Hepatocyte (in vitro differentiated cells): Measurements from ENCODE around the gene MAB21L4. TPM values are rescaled to one million over a fixed set of nuclear protein-coding genes. Genes with fewer than 3 reads are reported as not detected.

Source experiments
- DNase-seq: peaks from one replicate; pipeline ENCODE4 v3.0.0-alpha.2; 2016; ENCODE audit warnings: low spot score
- H2AFZ ChIP-seq: fragments of 200-600 bp; sonication (generic); 2 replicates; pipeline ENCODE4 v1.6.0; 2016; ENCODE audit warnings: antibody characterized with exemption, mild to moderate bottlenecking
- H3K27ac ChIP-seq: fragments of 200-600 bp; sonication (generic); 2 replicates; pipeline ENCODE4 v1.5.1; 2016; ENCODE audit warnings: mild to moderate bottlenecking
- H3K27me3 ChIP-seq: fragments of 200-600 bp; sonication (generic); 2 replicates; pipeline ENCODE4 v1.6.1; 2016
- H3K36me3 ChIP-seq: fragments of 200-600 bp; sonication (generic); replicated peaks from 2 replicates; pipeline ENCODE4 v1.5.1; 2016; ENCODE audit warnings: low read depth; ENCODE audit not compliant: insufficient read depth
- H3K4me1 ChIP-seq: fragments of 200-600 bp; sonication (generic); 2 replicates; pipeline ENCODE4 v1.5.1; 2016; ENCODE audit warnings: mild to moderate bottlenecking, moderate library complexity; ENCODE audit not compliant: insufficient read depth
- H3K4me2 ChIP-seq: fragments of 200-600 bp; sonication (generic); 2 replicates; pipeline ENCODE4 v1.6.0; 2016
- H3K4me3 ChIP-seq: fragments of 200-600 bp; sonication (generic); 2 replicates; pipeline ENCODE4 v1.5.1; 2016; ENCODE audit warnings: mild to moderate bottlenecking
- H3K79me2 ChIP-seq: fragments of 200-600 bp; sonication (generic); 2 replicates; pipeline ENCODE4 v1.6.0; 2017; ENCODE audit warnings: mild to moderate bottlenecking
- H3K9me2 ChIP-seq: fragments of 200-600 bp; sonication (generic); replicated peaks from 2 replicates; pipeline ENCODE4 v1.6.0; 2017; ENCODE audit warnings: mild to moderate bottlenecking; ENCODE audit not compliant: insufficient read depth
- H3K9me3 ChIP-seq: fragments of 200-600 bp; sonication (generic); 2 replicates; pipeline ENCODE4 v1.5.1; 2016; ENCODE audit warnings: low read depth, mild to moderate bottlenecking
- H4K20me1 ChIP-seq: fragments of 200-600 bp; sonication (generic); 2 replicates; pipeline ENCODE4 v1.6.0; 2016; ENCODE audit warnings: mild to moderate bottlenecking; ENCODE audit not compliant: insufficient read depth, poor library complexity, severe bottlenecking
- CTCF ChIP-seq: fragments of 200-600 bp; sonication (generic); IDR thresholded peaks from 2 replicates; pipeline ENCODE4 v1.5.1; 2016; ENCODE audit warnings: antibody characterized with exemption, mild to moderate bottlenecking; ENCODE audit not compliant: poor library complexity
- EZH2 ChIP-seq: fragments of 200-600 bp; sonication (generic); IDR thresholded peaks from 2 replicates; pipeline ENCODE4 v1.6.1; 2016; ENCODE audit warnings: antibody characterized with exemption, mild to moderate bottlenecking, borderline replicate concordance
- EZH2phosphoT487 ChIP-seq: fragments of 200-600 bp; sonication (generic); IDR thresholded peaks from one replicate; pipeline ENCODE4 v1.6.1; 2018; ENCODE audit warnings: antibody characterized with exemption, mild to moderate bottlenecking, low read depth, moderate library complexity; ENCODE audit not compliant: unreplicated experiment, severe bottlenecking
- WGBS: methylation state at CpG from one replicate; pipeline ENCODE4 v1.1.6; 2016; ENCODE audit warnings: low lambda C conversion rate; ENCODE audit errors: missing lambda C conversion rate; 5-methylcytosine and 5-hydroxymethylcytosine counted together
- polyA plus RNA-seq: library from polyadenylated mRNA; unstranded; fragments of >200 nt; fragmentation: Nextera tagmentation; extraction: Ambion mirVana; gene quantifications from 2 replicates; pipeline ENCODE4 v1.2.1, GENCODE V29; 2016
- total RNA-seq: library from RNA; depleted of rRNA; stranded (reverse); fragments of >200 nt; gene quantifications from 2 replicates; pipeline ENCODE4 v1.2.3, GENCODE V29; 2014

The MAB21L4 gene
- total and polyA plus RNA-seq, 2 experiments from 2014 or later = 11.5 to 34.5 TPM

- Histone ChIP-seq H4K20me1 (no peaks in the 10 kb centered on the region), H3K79me2 (no peaks in the 10 kb centered on the region), H3K9me2 (no peaks in the 10 kb centered on the region), H3K36me3 (no peaks in the 10 kb centered on the region), H3K9me3 (no peaks in the 10 kb centered on the region), H3K4me2 (no peak overlapping the region), H3K27me3 (no peaks in the 10 kb centered on the region), H3K4me3 (no peak overlapping the region), H2AFZ (no peak overlapping the region), H3K27ac (no peak overlapping the region), H3K4me1 (peaks cover 20% of the 10 kb centered on the region)
- no peak for DNase-seq
- WGBS = 86% methylated on average over 15 of the region's 15 CpGs
- TF ChIP-seq CTCF = no peak
- no peak for TF ChIP-seq EZH2
- TF ChIP-seq EZH2phosphoT487 = no peak
These were observed 25.7 kb downstream of the MAB21L4 start for GRCh38 chr2:240869956-240870875.

- whole genome bisulfite sequencing = 89% methylated on average over 25 of the region's 25 CpGs
- Histone ChIP-seq H4K20me1 (no peaks in the 10 kb centered on the region), H3K4me3 (no peak overlapping the region), H3K27me3 (no peaks in the 10 kb centered on the region), H3K4me1 (peaks cover 13% of the 10 kb centered on the region), H3K9me3 (no peaks in the 10 kb centered on the region), H3K36me3 (no peaks in the 10 kb centered on the region), H3K27ac (no peak overlapping the region), H3K79me2 (no peaks in the 10 kb centered on the region), H3K9me2 (no peaks in the 10 kb centered on the region), H3K4me2 (no peak overlapping the region), H2AFZ (no peak overlapping the region)
- DNase-seq = no peak
- no peak for TF ChIP-seq CTCF
- TF ChIP-seq EZH2phosphoT487 = no peak
- TF ChIP-seq EZH2 = no peak
These were observed 26.6 kb downstream of the MAB21L4 start for GRCh38 chr2:240869109-240869955.

GRCh38 chr2:240868286-240869108 lies 27.5 kb downstream of the MAB21L4 start, which contains the start of gene AGXT:
AGXT (plus strand) TSS chr2:240868824; CDS start chr2:240868866, 42 bp downstream.
- Histone ChIP-seq H3K4me3 (no peak within 1 kb of the TSS), H4K20me1 (no peaks in the 10 kb centered on the region), H3K4me1 (peaks cover 7% of the 10 kb centered on the region), H3K27me3 (no peaks in the 10 kb centered on the region), H3K36me3 (no peaks in the 10 kb centered on the region), H3K27ac (peak within 1 kb of the TSS; percentile 27), H3K9me2 (no peaks in the 10 kb centered on the region), H2AFZ (no peak within 1 kb of the TSS), H3K4me2 (no peak within 1 kb of the TSS), H3K9me3 (no peaks in the 10 kb centered on the region), H3K79me2 (no peaks in the 10 kb centered on the region)
- TF ChIP-seq CTCF (no peak), EZH2phosphoT487 (no peak), EZH2 (no peak)
- WGBS = 65% methylated on average over 21 of the region's 21 CpGs
- DNase-seq = peak; percentile 52
